ENCODE data around the gene IFNA10.

GRCh38 chr9:21251190-21251589, 44.2 kb upstream of the IFNA10 start:
- TF ChIP-seq, protein P1, sequence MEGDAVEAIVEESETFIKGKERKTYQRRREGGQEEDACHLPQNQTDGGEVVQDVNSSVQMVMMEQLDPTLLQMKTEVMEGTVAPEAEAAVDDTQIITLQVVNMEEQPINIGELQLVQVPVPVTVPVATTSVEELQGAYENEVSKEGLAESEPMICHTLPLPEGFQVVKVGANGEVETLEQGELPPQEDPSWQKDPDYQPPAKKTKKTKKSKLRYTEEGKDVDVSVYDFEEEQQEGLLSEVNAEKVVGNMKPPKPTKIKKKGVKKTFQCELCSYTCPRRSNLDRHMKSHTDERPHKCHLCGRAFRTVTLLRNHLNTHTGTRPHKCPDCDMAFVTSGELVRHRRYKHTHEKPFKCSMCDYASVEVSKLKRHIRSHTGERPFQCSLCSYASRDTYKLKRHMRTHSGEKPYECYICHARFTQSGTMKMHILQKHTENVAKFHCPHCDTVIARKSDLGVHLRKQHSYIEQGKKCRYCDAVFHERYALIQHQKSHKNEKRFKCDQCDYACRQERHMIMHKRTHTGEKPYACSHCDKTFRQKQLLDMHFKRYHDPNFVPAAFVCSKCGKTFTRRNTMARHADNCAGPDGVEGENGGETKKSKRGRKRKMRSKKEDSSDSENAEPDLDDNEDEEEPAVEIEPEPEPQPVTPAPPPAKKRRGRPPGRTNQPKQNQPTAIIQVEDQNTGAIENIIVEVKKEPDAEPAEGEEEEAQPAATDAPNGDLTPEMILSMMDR (IDR thresholded peaks at IDR 0.05; ENCODE audit: low read length), result no peak
- no peak for TF ChIP-seq EZH2 (optimal IDR thresholded peaks at IDR 0.05; ENCODE audit: low read depth, low read length)
